HG02840 (cell line): ENCODE measurements around the gene SLC34A3.
"Not testable (repeated sequence)": the region's sequence is repeated elsewhere in the genome, so short reads cannot be mapped to it uniquely, and the experiment has no call there.

ENCODE experiments used
- ATAC-seq: cut with Tn5 transposase; IDR thresholded peaks from one replicate; pipeline ENCODE4 v1.9.1; 2021; ENCODE audit warnings: mild to moderate bottlenecking, moderate library complexity, moderate number of reproducible peaks; ENCODE audit not compliant: unreplicated experiment, low FRiP score

The SLC34A3 gene

DNA sequence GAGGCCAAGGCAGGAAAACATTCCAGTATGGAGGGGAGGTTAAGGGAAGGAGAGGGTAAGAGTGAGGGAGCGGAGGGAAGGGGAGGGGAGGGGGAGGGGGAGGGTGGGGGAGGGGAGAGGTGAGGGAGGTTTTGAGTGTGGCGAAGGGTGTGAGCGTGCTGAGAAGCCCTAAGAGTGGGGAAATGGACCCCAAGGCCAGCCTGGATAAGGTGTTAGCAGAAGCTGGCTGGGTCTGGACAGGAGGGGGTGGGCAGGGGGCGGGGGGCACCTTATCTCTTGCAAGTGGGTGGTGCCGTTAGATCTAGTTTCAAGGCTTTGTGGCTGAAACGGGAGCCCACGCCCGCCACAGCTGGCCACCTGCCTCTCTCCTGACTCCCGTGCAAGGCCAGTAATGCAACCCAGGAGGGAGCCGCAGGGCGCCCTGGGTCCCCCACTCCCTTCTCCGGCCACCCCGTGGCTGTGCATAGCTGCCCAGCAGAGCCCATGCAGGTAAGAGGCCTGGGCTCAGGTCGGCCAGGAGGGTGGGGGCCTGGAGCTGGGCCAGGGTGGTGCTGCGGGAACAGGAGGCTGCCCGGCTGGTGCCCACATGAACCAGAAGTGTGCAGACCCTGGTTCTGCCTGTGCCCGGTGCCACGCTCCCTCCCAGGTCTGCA is 2.7 kb upstream of the SLC34A3 start:
- ATAC-seq: no peak

DNA sequence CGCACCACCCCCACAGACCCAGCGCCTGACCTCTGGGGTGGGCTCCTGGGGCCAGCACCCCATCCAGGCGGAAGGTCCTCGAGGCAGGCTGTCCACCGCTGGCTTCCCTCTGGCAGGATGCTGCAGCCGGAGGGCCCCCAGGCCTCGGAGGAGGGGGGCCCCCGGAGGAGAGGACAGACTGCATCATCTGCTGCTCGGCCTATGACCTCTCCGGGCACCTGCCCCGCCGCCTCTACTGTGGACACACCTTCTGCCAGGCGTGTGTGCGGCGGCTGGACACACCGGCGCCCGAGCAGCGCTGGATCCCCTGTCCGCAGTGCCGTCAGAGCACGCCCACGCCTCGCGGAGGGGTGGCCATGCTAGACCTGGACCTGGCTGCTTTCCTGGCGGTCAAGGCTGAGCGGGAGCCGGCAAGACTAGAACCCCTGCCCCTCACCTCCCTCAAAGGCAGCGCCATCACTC is 2.2 kb upstream of the SLC34A3 start:
- no peak for ATAC-seq

DNA sequence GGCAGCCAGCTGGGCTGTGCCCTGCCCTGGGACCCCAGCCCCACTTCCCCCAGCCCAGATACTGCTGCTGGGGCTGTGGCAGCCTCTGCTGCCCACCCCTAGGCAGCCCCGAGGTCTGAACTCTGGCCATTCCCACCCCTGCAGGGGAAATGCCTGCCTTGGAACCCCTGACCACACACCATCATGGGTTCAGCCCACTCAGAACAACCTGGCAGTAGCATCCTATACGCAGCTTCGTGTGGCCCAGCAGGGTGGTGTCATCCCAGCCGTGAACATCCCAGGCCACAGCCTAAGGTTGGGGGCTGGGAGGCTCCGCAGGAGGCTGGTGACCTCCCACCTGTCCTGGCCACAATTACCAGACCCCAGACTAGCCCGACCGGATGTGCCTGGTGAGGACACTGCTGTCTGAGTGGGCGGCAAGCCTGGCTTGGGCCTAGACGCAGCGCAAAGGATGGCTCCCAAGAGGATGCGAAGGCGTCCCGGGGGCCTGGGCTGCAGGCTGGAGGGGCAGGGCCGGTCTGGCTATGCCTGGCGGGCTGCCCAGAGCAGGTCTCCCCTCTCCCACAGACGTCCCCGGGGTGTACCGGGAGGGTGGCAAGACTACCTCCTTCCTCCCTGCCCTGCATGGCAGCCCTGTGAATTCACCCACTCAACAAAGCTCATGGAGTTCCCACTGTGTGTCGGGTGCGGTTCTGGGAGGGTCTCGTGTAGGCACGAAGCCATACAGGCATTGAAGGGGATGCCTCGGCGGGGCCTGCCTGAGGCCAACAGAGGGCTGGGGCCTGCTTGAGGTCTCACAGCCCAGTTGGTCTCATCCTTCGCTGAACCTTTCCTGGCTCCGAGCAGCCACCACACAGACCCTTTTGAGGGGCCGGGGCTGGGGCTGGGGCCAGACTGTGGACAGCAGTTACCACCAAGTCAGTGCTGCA is 1.5 kb upstream of the SLC34A3 start:
- no peak for ATAC-seq

DNA sequence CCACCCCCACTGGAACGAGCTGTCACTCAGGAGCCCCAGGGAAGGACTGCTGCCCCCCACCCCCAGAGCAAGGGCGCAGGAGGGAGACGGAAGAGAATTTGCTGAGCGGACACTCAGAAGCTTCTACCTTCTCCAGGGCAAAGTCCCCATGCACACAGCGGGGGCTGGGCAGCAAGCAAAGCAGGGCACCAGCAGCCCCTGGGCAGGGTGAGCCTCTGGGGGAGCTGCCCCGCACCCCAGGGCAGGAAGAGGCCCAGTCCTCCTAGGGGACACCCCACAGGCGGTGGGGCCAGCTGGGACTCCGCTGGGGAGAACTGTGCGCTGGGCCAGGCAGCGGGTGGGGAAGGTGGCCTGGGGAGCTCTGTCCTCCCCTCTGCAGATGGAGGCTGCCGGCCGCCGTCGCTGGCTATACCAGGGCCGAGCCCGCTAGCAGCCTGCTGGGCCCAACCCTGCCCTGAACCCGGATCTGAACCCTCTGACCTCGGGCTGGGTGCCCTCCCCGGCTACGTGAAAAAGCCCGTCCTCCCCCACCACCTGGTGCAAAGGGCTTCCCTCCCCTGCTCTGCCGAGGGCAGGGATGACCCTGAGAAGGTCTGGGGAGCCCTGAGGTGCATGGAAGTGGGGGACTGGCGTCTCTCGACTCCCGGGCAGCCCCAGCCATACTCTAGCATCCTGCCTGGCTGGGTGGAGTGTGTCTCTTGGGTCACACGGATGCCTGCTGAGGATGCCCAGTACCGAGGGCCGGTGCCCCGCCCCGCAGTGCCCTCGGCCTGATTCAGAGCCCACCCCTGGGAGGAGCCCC is 597 bp upstream of the SLC34A3 start:
- ATAC-seq: no peak

DNA sequence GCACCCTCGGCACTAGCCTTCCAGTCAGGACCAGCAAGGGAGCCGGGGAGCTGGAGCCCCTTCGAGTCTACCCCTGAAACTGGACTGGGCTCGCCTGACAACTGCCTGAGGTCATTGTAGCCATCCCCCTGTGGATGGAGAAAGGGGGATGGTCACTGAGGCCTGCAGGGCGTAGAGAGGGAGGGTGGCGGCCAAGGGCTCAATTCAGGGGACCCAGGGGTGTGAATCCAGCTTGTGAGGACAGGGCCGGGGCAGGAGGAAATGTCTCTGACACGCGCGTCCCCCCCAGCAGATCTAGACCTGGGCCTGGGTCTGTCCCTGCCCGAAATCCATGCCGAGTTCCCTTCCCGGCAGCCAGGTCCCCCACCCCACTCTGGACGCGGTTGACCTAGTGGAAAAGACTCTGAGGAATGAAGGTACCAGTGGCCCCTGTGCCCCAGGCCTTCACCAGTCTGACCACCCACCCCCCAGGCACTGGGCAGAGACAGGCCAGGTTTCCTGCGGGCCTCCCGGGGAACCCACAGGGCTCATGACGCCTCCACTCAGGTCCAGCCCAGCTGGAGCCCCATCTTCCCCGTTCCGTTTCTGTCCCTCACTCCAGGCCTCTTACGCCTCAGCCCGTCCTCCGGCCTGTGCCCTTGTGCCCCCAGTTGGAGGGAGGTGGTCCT is 805 bp downstream of the SLC34A3 start:
- no peak for ATAC-seq

DNA sequence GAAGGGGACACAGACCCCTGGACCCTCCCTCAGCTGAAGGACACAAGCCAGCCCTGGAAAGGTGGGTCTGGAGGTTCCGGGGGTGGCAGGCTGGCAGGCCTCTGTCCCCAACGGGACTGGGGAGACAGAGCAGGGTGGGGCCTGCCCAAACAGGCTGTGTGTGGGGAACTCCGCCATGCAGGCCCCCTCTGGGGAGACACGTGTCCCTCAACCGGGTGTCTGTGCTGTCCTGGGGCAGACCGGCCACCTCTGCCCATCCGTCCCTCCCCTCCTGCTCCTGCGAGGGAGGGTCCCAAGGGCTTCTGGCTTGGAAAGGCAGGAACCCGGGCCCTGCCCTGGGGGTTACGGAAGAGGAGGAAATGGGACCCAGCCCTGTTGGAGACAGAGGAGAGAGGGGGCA is 1.4 kb downstream of the SLC34A3 start:
- no peak for ATAC-seq

DNA sequence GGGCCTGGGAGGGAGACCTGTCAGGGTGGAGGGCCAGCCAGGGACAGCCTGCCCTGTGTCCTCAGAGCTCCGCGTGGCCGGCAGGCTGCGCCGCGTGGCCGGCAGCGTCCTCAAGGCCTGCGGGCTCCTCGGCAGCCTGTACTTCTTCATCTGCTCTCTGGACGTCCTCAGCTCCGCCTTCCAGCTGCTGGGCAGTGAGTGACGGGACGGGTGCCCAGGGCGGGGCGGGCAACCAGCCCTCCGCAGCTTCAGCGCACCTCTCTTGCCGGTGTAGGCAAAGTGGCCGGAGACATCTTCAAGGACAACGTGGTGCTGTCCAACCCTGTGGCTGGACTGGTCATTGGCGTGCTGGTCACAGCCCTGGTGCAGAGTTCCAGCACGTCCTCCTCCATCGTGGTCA is 1.8 kb downstream of the SLC34A3 start:
- ATAC-seq: no peak

DNA sequence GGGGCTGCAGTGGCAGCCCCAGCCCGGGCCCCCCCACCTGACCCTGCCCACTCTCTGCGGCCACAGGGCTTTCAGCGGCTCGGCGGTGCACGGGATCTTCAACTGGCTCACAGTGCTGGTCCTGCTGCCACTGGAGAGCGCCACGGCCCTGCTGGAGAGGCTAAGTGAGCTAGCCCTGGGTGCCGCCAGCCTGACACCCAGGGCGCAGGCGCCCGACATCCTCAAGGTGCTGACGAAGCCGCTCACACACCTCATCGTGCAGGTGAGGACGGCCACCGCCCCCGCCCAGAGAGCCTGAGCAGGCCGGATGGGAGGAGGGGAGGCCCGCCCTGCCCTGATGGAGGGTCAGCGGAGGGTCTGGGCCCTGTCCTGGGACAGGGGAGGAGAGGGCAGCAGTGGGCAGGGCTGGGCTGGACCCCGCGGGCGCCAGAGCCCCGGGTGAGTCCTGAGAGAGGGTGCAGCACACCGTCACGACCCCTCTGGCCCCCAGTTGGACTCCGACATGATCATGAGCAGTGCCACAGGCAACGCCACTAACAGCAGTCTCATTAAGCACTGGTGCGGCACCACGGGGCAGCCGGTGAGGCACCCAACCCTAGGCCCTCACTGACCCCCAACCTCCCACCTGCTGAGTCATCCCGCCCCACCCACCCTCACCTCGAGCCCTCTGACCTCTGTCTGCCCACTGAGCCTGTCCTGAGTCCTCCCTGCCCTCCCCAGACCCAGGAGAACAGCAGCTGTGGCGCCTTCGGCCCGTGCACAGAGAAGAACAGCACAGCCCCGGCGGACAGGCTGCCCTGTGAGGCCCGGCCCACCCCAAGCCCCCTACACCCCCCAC is 2.7 kb downstream of the SLC34A3 start:
- ATAC-seq: no peak

DNA sequence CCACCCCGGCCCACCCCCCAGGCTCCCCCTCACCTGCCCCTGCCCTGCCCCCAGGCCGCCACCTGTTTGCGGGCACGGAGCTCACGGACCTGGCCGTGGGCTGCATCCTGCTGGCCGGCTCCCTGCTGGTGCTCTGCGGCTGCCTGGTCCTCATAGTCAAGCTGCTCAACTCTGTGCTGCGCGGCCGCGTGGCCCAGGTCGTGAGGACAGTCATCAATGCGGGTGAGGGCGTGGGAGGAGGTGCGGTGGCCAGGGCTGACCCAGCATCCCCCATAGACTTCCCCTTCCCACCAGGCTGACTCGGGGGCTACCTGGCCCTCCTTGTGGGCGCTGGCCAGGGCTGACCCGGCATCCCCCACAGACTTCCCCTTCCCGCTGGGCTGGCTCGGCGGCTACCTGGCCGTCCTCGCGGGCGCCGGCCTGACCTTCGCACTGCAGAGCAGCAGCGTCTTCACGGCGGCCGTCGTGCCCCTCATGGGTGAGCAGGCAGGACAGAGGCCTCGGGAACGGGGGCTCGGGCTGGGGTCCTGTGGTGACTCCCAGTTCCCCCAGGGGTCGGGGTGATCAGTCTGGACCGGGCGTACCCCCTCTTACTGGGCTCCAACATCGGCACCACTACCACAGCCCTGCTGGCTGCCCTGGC is 3.5 kb downstream of the SLC34A3 start:
- ATAC-seq: no peak

DNA sequence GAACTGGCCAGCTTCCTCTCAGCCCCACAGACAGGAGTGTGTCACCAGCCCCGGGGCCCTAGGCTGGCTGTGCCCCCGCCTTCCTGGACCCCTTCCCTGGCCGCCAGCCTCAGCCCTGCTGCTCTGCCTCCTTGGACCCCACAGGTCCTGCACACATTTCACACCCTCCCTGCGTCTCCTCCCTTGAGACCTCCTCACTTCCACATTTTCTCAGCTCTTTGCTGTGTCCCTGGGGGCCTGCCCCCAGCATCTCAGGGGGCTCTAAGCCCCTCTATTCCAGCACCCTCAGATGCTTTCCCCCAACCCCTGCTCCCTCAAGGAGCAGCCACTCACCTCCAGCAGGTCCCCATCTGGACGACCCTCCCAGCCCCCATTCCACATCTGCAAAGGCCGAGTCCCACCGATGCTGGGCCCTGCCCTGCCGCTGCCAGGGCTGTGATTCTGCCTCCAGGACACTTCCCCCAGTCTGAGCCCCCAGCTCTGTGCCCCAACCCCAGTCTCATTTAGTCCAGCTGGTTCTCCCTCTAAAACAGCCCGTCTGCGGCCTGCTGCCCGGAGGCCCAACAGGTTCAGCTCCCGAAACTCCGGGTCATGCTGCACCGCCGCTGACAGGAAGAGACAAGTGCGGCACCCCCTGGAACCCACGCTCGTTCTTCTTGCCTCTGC is 4.2 kb downstream of the SLC34A3 start:
- no peak for ATAC-seq

DNA sequence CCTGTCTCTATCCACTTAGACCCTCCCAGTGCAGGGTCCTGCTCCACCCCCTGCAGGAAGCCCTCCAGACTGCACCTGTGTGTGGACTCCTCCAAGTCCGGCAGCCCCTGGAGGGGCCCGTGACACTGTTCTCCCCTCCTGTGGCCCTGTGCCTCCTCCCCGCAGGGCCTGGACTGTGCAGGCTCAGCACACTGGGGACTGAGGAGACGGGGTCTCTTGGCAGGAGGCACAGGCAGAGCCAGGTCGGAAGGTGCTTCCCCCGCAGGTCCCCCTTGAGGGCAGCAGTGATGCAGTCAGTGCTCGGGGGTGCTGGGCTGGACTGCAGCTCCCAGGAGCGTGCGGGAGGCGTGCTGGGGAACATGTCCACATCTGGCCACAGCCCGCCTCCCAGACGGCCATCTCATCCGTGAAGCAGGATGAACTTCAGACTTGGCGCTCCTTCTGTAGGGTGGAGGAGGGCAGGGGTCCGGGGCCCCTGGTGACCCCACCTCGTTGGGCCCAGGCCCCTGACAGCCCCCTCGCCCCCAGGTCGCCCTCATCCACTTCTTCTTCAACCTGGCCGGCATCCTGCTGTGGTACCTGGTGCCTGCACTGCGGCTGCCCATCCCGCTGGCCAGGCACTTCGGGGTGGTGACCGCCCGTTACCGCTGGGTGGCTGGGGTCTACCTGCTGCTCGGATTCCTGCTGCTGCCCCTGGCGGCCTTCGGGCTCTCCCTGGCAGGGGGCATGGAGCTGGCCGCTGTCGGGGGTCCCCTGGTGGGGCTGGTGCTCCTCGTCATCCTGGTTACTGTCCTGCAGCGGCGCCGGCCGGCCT is 4.9 kb downstream of the SLC34A3 start:
- ATAC-seq: no peak

DNA sequence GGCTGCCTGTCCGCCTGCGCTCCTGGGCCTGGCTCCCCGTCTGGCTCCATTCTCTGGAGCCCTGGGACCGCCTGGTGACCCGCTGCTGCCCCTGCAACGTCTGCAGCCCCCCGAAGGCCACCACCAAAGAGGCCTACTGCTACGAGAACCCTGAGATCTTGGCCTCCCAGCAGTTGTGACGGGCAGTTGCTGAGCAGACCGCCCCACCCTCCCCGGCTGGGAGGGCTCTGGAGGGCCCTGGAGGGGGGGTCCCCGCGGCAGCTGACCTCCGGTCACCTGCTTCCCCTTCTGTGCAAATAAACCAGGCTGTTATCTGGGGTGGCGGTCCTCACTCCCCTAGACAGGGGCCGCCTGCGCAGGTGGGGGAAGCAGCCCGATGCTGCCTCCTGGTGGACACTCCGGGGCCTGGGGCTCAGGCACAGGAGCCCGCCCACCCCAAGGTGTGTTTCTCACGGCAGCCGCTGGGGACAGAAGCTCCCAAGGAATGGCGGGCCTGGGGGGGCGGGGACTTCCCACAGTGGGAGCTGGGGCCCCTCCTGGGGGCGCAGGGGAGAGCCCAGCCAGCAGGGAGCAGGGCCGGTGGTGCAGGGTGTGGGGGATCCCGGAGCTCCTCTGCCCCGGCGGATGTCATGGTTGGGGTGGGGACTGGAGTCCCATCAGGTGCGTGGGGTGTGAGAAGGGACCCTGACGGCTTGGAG is 5.7 kb downstream of the SLC34A3 start:
- no peak for ATAC-seq

DNA sequence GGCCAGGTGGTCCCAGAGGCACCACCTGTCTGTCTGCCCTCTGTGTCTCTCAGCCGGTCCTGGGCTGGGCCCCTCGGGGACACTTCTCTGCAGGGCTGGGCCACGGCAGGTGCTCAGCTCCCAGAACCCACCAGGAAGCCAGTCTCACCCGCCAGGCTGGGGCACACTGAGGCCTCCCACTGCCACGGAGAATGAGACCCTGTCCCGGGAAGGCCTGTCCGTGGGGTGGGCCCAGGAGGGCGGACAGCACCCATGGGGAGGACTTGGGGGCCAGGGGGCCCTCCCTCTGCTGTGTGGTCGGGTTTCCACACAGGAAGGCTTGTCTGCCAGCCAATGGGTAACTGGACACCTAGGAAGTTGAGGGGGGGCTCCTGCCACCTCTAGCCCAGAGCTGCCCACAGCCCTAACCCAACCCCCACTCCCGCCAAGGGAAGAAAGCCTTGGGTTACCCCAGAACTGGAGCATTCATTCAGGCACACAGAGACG is 6.3 kb downstream of the SLC34A3 start:
- ATAC-seq: no peak

DNA sequence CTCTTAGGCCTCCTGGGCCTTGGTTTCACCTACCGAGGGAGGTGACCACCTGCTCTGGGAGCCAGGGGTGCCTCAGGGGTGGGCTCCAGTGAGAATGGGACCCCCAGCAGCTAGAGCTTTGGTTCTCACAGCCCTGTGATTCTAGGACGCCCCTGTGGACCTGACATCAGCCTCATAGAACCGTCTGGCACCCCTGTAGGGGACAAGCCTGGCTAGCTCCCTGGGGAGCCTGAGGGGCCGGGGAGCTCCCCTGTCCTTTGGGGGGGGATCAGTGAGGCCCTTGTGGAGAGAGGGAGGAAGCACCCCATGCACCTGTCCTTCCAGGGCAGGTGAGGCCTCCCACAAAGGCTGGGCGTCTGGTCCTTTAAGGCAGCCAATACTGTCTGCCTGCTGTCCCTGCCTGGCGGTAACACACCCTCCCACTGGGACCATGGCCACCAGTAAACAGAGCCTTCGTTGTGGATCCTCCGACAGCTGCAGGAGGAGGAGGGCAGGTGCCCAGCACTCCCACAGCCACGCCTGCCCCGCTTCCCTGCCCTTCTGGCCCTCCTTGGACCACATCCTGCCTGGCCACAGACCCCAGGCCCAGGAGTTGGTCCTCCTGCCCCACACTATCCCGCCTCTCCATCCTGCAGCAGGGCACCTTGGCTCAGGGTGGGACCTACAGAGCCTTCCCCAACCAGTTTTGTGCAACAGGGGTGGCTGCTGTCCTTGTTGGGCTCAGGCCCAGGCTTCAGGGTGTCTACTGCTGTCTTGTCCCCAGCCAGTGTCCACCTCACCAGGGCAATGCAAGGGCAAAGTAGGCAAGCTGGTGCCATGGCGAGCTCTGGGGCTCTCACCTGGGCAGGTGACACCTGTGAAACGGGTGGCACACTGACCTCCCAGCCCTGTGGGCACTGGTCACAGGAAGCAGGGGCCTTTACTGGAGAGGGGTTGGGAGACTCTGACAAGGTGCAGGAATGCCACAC is 7.3 kb downstream of the SLC34A3 start:
- no peak for ATAC-seq

DNA sequence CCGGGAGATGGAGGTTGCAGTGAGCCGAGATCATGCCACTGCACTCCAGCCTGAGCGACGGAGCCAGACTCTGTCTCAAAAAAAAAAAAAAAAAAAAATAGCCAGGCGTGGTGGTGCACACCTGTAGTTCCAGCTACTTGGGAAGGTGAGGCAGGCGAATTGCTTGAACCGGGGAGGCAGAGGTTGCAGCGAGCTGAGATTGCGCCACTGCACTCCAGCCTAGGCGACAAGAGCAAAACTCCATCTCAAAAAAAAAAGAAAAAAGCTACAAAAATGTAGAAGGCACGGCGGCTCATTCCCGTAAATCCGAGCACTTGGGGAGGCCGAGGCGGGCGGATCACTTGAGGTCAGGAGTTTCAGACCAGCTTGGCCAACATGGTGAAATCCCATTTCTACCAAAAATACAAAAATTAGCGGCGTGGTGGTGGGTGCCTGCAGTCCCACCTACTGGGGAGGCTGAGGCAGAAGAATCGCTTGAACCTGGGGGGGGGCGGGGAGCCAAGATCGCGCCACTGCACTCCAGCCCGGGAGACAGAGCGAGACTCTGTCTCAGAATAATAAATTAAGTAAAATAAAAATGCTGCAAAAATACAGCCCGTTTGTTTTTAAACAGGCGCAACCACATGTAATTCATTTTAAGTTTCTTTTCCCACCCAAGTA is 9.0 kb downstream of the SLC34A3 start:
- not testable (repeated sequence) for ATAC-seq
